H1 (cell line): ENCODE results near the gene MYO5B. TPM values are rescaled to one million over a fixed set of nuclear protein-coding genes. Genes with fewer than 3 reads are reported as not detected.

Experiments used
- CTCF ChIA-PET: fragments of 300-600 bp; sonication (Branson Sonifier 250); formaldehyde crosslinking; loops from one replicate; lab custom pipeline; 2021; ENCODE audit not compliant: partially characterized antibody; lab: Charles Lee
- POLR2A ChIA-PET: fragments of 300-600 bp; sonication (Branson Sonifier 250); formaldehyde crosslinking; loops from one replicate; lab custom pipeline; 2021; ENCODE audit warnings: inconsistent platforms; ENCODE audit not compliant: partially characterized antibody; lab: Charles Lee
- DNase-seq, 2 experiments: peaks; one replicate each; pipeline versions ENCODE4 v3.0.0 to v3.0.0-alpha.2; 2010 to 2022; ENCODE audit warnings: low spot score in 2 of 2, low read depth in 1 of 2, mixed read lengths in 1 of 2
- FAIRE-seq: peaks from 2 replicates; lab custom pipeline; 2011; peaks lifted over from hg19 to GRCh38; lab: Jason Lieb, UNC
- H2AFZ ChIP-seq: 2 replicates; pipeline ENCODE4 v1.8.1; 2012; ENCODE audit warnings: low read length, inconsistent platforms
- H2AK5ac ChIP-seq: 2 replicates; pipeline ENCODE4 v1.6.1; 2013; ENCODE audit warnings: low read depth, low read length
- H2BK120ac ChIP-seq: replicated peaks from 2 replicates; pipeline ENCODE3; 2013; ENCODE audit warnings: low read depth, low read length, inconsistent platforms
- H2BK12ac ChIP-seq: 2 replicates; pipeline ENCODE4 v1.6.1; 2013; ENCODE audit warnings: low read depth, low read length
- H2BK15ac ChIP-seq: 2 replicates; pipeline ENCODE4 v1.6.1; 2013; ENCODE audit warnings: low read length
- H2BK20ac ChIP-seq: 2 replicates; pipeline ENCODE4 v1.6.1; 2013; ENCODE audit warnings: low read length
- H2BK5ac ChIP-seq: 2 replicates; pipeline ENCODE4 v1.6.1; 2013; ENCODE audit warnings: low read depth, low read length
- H3K14ac ChIP-seq: 2 replicates; pipeline ENCODE4 v1.6.1; 2013; ENCODE audit warnings: inconsistent platforms; ENCODE audit not compliant: insufficient read length
- H3K18ac ChIP-seq: 2 replicates; pipeline ENCODE4 v1.6.1; 2013; ENCODE audit warnings: low read length; ENCODE audit errors: extremely low read depth
- H3K23ac ChIP-seq: 2 replicates; pipeline ENCODE4 v1.6.1; 2013; ENCODE audit warnings: inconsistent platforms; ENCODE audit not compliant: insufficient read length
- H3K23me2 ChIP-seq: 2 replicates; pipeline ENCODE4 v1.6.1; 2013; ENCODE audit warnings: low read depth, low read length
- H3K27ac ChIP-seq: 2 replicates; pipeline ENCODE4 v1.6.1; 2011; ENCODE audit warnings: low read depth, low read length, inconsistent platforms
- H3K27me3 ChIP-seq, 4 experiments: replicated peaks in 1 of 4; 1 replicate in 1 of 4; 2 replicates in 3 of 4; pipeline versions ENCODE4 v1.6.1 to v1.8.1; 2011 to 2013; ENCODE audit warnings: low read length in 3 of 4, mild to moderate bottlenecking in 3 of 4, inconsistent platforms in 2 of 4, mixed read lengths in 2 of 4, moderate library complexity in 1 of 4; ENCODE audit not compliant: control insufficient read depth in 3 of 4, insufficient read depth in 3 of 4; ENCODE audit errors: extremely low read depth in 1 of 4
- H3K36me3 ChIP-seq, 4 experiments: 2 replicates each; pipeline versions ENCODE4 v1.6.1 to v1.8.1; 2011 to 2013; ENCODE audit warnings: mild to moderate bottlenecking in 4 of 4, low read length in 3 of 4, moderate library complexity in 2 of 4, control low read depth in 1 of 4, inconsistent platforms in 1 of 4; ENCODE audit not compliant: insufficient read depth in 4 of 4, control insufficient read depth in 2 of 4
- H3K4ac ChIP-seq: replicated peaks from 2 replicates; pipeline ENCODE3; 2013; ENCODE audit warnings: low read length, low read depth, mixed read lengths, inconsistent platforms; ENCODE audit not compliant: insufficient read length
- H3K4me1 ChIP-seq, 4 experiments: replicated peaks in 1 of 4; 1 replicate in 1 of 4; 2 replicates in 3 of 4; pipeline versions ENCODE4 v1.6.1 to v1.8.1; 2011 to 2013; ENCODE audit warnings: low read length in 3 of 4, inconsistent platforms in 2 of 4, mixed read lengths in 1 of 4; ENCODE audit not compliant: insufficient read depth in 4 of 4, control insufficient read depth in 3 of 4
- H3K4me2 ChIP-seq, 2 experiments: 2 replicates each; pipeline versions ENCODE4 v1.6.1 to v1.8.1; 2011 to 2013; ENCODE audit warnings: low read depth in 2 of 2, low read length in 2 of 2, control low read depth in 1 of 2, inconsistent platforms in 1 of 2, mild to moderate bottlenecking in 1 of 2; ENCODE audit not compliant: insufficient read depth in 1 of 2
- H3K4me3 ChIP-seq, 4 experiments: fragments of 200-600, 300-600 bp in 1 of 4; sonication (generic), shearing (Covaris generic), sonication (Bioruptor Twin) in 1 of 4; 2 replicates each; pipeline versions ENCODE4 v1.5.1 to v1.8.1; 2011 to 2016; ENCODE audit warnings: low read length in 4 of 4, low read depth in 3 of 4, control low read depth in 2 of 4, inconsistent platforms in 2 of 4, mild to moderate bottlenecking in 2 of 4, mixed read lengths in 1 of 4, moderate library complexity in 1 of 4; ENCODE audit not compliant: insufficient read depth in 2 of 4; ENCODE audit errors: extremely low read depth in 1 of 4
- H3K56ac ChIP-seq: replicated peaks from 2 replicates; pipeline ENCODE3; 2013; ENCODE audit warnings: low read depth, mild to moderate bottlenecking, mixed read lengths, low read length, inconsistent platforms; ENCODE audit not compliant: insufficient read length
- H3K79me1 ChIP-seq: 2 replicates; pipeline ENCODE4 v1.6.1; 2013; ENCODE audit warnings: low read depth, low read length, control low read depth
- H3K79me2 ChIP-seq, 2 experiments: 2 replicates each; pipeline versions ENCODE4 v1.6.1 to v1.8.1; 2012 to 2013; ENCODE audit warnings: low read length in 2 of 2, mild to moderate bottlenecking in 2 of 2, inconsistent platforms in 1 of 2; ENCODE audit not compliant: insufficient read depth in 2 of 2, control insufficient read depth in 1 of 2
- H3K9ac ChIP-seq, 4 experiments: replicated peaks in 1 of 4; 1 replicate in 1 of 4; 2 replicates in 3 of 4; pipeline versions ENCODE4 v1.6.1 to v1.8.1; 2011 to 2013; ENCODE audit warnings: low read depth in 3 of 4, low read length in 3 of 4, control low read depth in 2 of 4, mild to moderate bottlenecking in 2 of 4, moderate library complexity in 2 of 4, inconsistent platforms in 1 of 4; ENCODE audit errors: extremely low read depth in 1 of 4
- H3K9me3 ChIP-seq, 2 experiments: 2 replicates each; pipeline versions ENCODE4 v1.6.1 to v1.8.1; 2012 to 2013; ENCODE audit warnings: mild to moderate bottlenecking in 2 of 2, moderate library complexity in 2 of 2, control low read depth in 1 of 2, inconsistent platforms in 1 of 2, low read depth in 1 of 2, low read length in 1 of 2, mixed read lengths in 1 of 2; ENCODE audit not compliant: insufficient read depth in 2 of 2
- H4K20me1 ChIP-seq, 2 experiments: replicated peaks in 1 of 2; 2 replicates each; pipeline versions ENCODE3 to v1.8.1; 2011 to 2013; ENCODE audit warnings: inconsistent platforms in 2 of 2, low read length in 2 of 2, mild to moderate bottlenecking in 1 of 2; ENCODE audit not compliant: insufficient read depth in 2 of 2, control insufficient read depth in 1 of 2
- H4K5ac ChIP-seq: 2 replicates; pipeline ENCODE4 v1.6.1; 2013; ENCODE audit warnings: low read length, low read depth, mixed read lengths, inconsistent platforms; ENCODE audit not compliant: insufficient read length
- H4K8ac ChIP-seq: 2 replicates; pipeline ENCODE4 v1.8.0; 2013; ENCODE audit warnings: mild to moderate bottlenecking, moderate library complexity, low read length, inconsistent platforms; ENCODE audit not compliant: insufficient read depth; ENCODE audit errors: extremely low read depth
- H4K91ac ChIP-seq: replicated peaks from 2 replicates; pipeline ENCODE3; 2013; ENCODE audit warnings: low read length, mixed read lengths, inconsistent platforms; ENCODE audit not compliant: insufficient read length
- CHD1 ChIP-seq: IDR thresholded peaks from 2 replicates; pipeline ENCODE4 v1.6.1; 2012; ENCODE audit warnings: low read depth, low read length, improper control_type of control experiment
- HDAC6 ChIP-seq: IDR thresholded peaks from one replicate; pipeline ENCODE4 v1.7.1; 2012; ENCODE audit warnings: low read depth, mild to moderate bottlenecking, inconsistent platforms, low read length, moderate library complexity
- SP2 ChIP-seq: IDR thresholded peaks from 2 replicates; pipeline ENCODE4 v1.6.1; 2012; ENCODE audit warnings: mild to moderate bottlenecking, low read length, inconsistent platforms
- SP4 ChIP-seq: IDR thresholded peaks from 2 replicates; pipeline ENCODE4 v1.6.1; 2012; ENCODE audit warnings: low read length, inconsistent platforms
- TAF7 ChIP-seq: optimal IDR thresholded peaks from 2 replicates; pipeline ENCODE3; 2011; ENCODE audit warnings: low read depth, mild to moderate bottlenecking, inconsistent platforms, low read length, moderate library complexity, borderline replicate concordance
- WGBS, 2 experiments: shearing (Covaris generic) in 1 of 2; methylation state at CpG; one replicate each; pipeline versions ENCODE4 v1.1.6 to v1.1.7; 2013 to 2015; ENCODE audit warnings: low lambda C conversion rate in 2 of 2, mixed read lengths in 2 of 2, inconsistent platforms in 1 of 2, low coverage in 1 of 2, missing lambda C conversion rate in 1 of 2; ENCODE audit not compliant: insufficient replicate concordance in 2 of 2, insufficient coverage in 1 of 2, insufficient read length in 1 of 2; ENCODE audit errors: extremely low coverage in 1 of 2, missing lambda C conversion rate in 1 of 2; 5-methylcytosine and 5-hydroxymethylcytosine counted together
- polyA plus RNA-seq, 7 experiments: library from polyadenylated mRNA; depleted of rRNA in 3 of 7; stranded (reverse) in 5 of 7; unstranded in 2 of 7; fragments of >200 nt in 5 of 7; fragments of 200-250 nt in 2 of 7; gene quantifications; 1 replicate in 5 of 7; 2 replicates in 1 of 7; 4 replicates in 1 of 7; pipeline versions ENCODE4 v1.2.1 to v1.2.3, GENCODE V29; 2011 to 2013; ENCODE audit warnings: missing spikeins in 2 of 7, mixed read lengths in 2 of 7
- total RNA-seq: library from RNA; stranded (reverse); fragmentation: NEBNext Ultra II Directional; extraction: Animal tissue kit (Norgen Biotek cat#: 25700); gene quantifications from 2 replicates; pipeline ENCODE4 v1.2.1, GENCODE V29; 2021

MYO5B gene
- total and polyA plus RNA-seq, 2 of the 8 experiments (the other 6 are each of a cell fraction or from before 2014, with no cell fraction given): 6.4 to 7.7 TPM

- Histone ChIP-seq H2BK5ac (no peak overlapping the region), H2AFZ (no peak overlapping the region), H3K79me2 (no peaks in the 10 kb centered on the region), H2BK20ac (no peak overlapping the region), H3K9ac (0 out of 7 replicates have a peak overlapping the region, but pooled peaks of 1 of the 4 experiments have one; percentile 10), H3K36me3 (no peaks in the 10 kb centered on the region), H4K20me1 (no peaks in the 10 kb centered on the region), H3K56ac (no peak overlapping the region), H3K14ac (no peak overlapping the region), H3K18ac (no peak overlapping the region), H2BK15ac (no peak overlapping the region), H3K4me3 (no peak overlapping the region), H3K9me3 (no peaks in the 10 kb centered on the region), H3K23me2 (no peaks in the 10 kb centered on the region), H3K23ac (no peak overlapping the region), H3K4me2 (peak overlapping the region in 1 of 2 experiments; percentile 13; a peak in 1 of 4 replicates), H3K4me1 (peaks cover 0 to 21% (median 4%) of the 10 kb centered on the region in 4 experiments; a peak in 4 of 7 replicates), H3K4ac (no peak overlapping the region), H3K79me1 (no peaks in the 10 kb centered on the region), H4K8ac (no peak overlapping the region), H4K5ac (no peak overlapping the region), H4K91ac (no peak overlapping the region), H3K27ac (no peak overlapping the region), H2BK120ac (no peak overlapping the region), H2BK12ac (no peak overlapping the region), H3K27me3 (no peaks in the 10 kb centered on the region), H2AK5ac (no peak overlapping the region)
- ChIA-PET POLR2A (no interaction called here), CTCF (interaction anchor here (0.6 to 1.5 kb wide), 4 partner anchors 15 to 245 kb away, joined by 3 to 4 read pairs (median 3); no protein-coding TSS in a partner anchor)
- DNase-seq (no peak), FAIRE-seq (no peak)
- 89% methylated on average over 9 of the region's 9 CpGs; no CpG with 5 or more reads in 1 of the 2 experiments for WGBS, 2 experiments
- TF ChIP-seq SP2: no peak
- no peak for TF ChIP-seq SP4
- no peak for TF ChIP-seq HDAC6
- no peak for TF ChIP-seq TAF7
- TF ChIP-seq CHD1: no peak
Measured at GRCh38 chr18:50158866-50159653, 35.9 kb downstream of the MYO5B start.
